Cardiac septum (tissue), 1 donor: ENCODE results near the gene BIN1. TPM values are rescaled to one million over a fixed set of nuclear protein-coding genes. Genes with fewer than 3 reads are reported as not detected.

Experiments
- DNase-seq: peaks from one replicate; pipeline ENCODE4 v3.0.0-alpha.2; 2020; ENCODE audit warnings: low spot score
- intact Hi-C: fragments of 100-400 bp; cut with DNase I; formaldehyde crosslinking; loops from one replicate; pipeline ENCODE4 v1.14.0; 2022
- total RNA-seq: library from RNA; stranded (reverse); fragmentation: NEBNext Ultra II Directional; extraction: Animal tissue kit (Norgen Biotek cat#: 25700); gene quantifications from one replicate; pipeline ENCODE4 v1.2.1, GENCODE V29; 2021
- donor health status: DM: no; HTN: no; CAD: no.

Gene BIN1
- total RNA-seq, 1 donor from 2014 or later, result 14.0 TPM

- intact Hi-C loops, result no loop called here
- DNase-seq, result no peak
Observed at GRCh38 chr2:127080938-127081755, 25.8 kb downstream of the BIN1 start.

GRCh38 chr2:127080226-127080937, 26.6 kb downstream of the BIN1 start:
- no peak for DNase-seq
- intact Hi-C loops, result no loop called here

GRCh38 chr2:127079358-127079920, 27.5 kb downstream of the BIN1 start:
- intact Hi-C loops, result loop anchor here (10.0 kb wide), 2 partner anchors 215 to 385 kb away; partner anchors contain the start of gene ERCC3
- no peak for DNase-seq

- intact Hi-C loops, result loop anchor here (10.0 kb wide), 2 partner anchors 216 to 386 kb away; partner anchors contain the start of gene ERCC3
- no peak for DNase-seq
Observed at GRCh38 chr2:127078666-127079270, 28.2 kb downstream of the BIN1 start.

GRCh38 chr2:127078028-127078427, 28.9 kb downstream of the BIN1 start:
- intact Hi-C loops, result loop anchor here (10.0 kb wide), 2 partner anchors 217 to 387 kb away; partner anchors contain the start of gene ERCC3
- no peak for DNase-seq

- intact Hi-C loops, result loop anchor here (10.0 kb wide), 2 partner anchors 218 to 388 kb away; partner anchors contain the start of gene ERCC3
Observed at GRCh38 chr2:127076924-127077323, 30.0 kb downstream of the BIN1 start.

GRCh38 chr2:127076290-127076689, 30.7 kb downstream of the BIN1 start:
- intact Hi-C loops, result loop anchor here (10.0 kb wide), 2 partner anchors 219 to 389 kb away; partner anchors contain the start of gene ERCC3

More at GRCh38 chr2:127076924-127077323, 30.0 kb downstream of the BIN1 start:
- DNase-seq, result no peak

GRCh38 chr2:127075821-127076220, 31.1 kb downstream of the BIN1 start:
- DNase-seq, result no peak
- intact Hi-C loops, result loop anchor here (10.0 kb wide), 2 partner anchors 219 to 389 kb away; partner anchors contain the start of gene ERCC3

More at GRCh38 chr2:127076290-127076689, 30.7 kb downstream of the BIN1 start:
- DNase-seq, result no peak

- intact Hi-C loops, result loop anchor here (5.0 to 10.0 kb wide), 3 partner anchors 112 to 390 kb away; partner anchors contain the start of gene ERCC3
Observed at GRCh38 chr2:127074936-127075335, 32.0 kb downstream of the BIN1 start.

GRCh38 chr2:127074358-127074757, 32.6 kb downstream of the BIN1 start:
- intact Hi-C loops, result loop anchor here (5.0 to 10.0 kb wide), 3 partner anchors 113 to 390 kb away; partner anchors contain the start of gene ERCC3
- no peak for DNase-seq

More at GRCh38 chr2:127074936-127075335, 32.0 kb downstream of the BIN1 start:
- DNase-seq, result no peak

GRCh38 chr2:127072970-127073369, 34.0 kb downstream of the BIN1 start:
- intact Hi-C loops, result loop anchor here (5.0 to 10.0 kb wide), 3 partner anchors 114 to 392 kb away; partner anchors contain the start of gene ERCC3
- no peak for DNase-seq

- intact Hi-C loops, result loop anchor here (5.0 to 10.0 kb wide), 3 partner anchors 115 to 392 kb away; partner anchors contain the start of gene ERCC3
Observed at GRCh38 chr2:127072396-127072795, 34.6 kb downstream of the BIN1 start.

GRCh38 chr2:127071901-127072328, 35.0 kb downstream of the BIN1 start:
- intact Hi-C loops, result loop anchor here (5.0 to 10.0 kb wide), 3 partner anchors 115 to 393 kb away; partner anchors contain the start of gene ERCC3
- DNase-seq, result no peak

More at GRCh38 chr2:127072396-127072795, 34.6 kb downstream of the BIN1 start:
- no peak for DNase-seq

GRCh38 chr2:127070221-127070620, 36.7 kb downstream of the BIN1 start:
- intact Hi-C loops, result loop anchor here (5.0 to 10.0 kb wide), 3 partner anchors 117 to 395 kb away; partner anchors contain the start of gene ERCC3
- DNase-seq, result no peak

GRCh38 chr2:127069536-127069935, 37.4 kb downstream of the BIN1 start:
- intact Hi-C loops, result loop anchor here (5.0 to 10.0 kb wide), 2 partner anchors 38 to 335 kb away; partner anchors contain the start of gene BIN1
- DNase-seq, result no peak

GRCh38 chr2:127069003-127069402, 38.0 kb downstream of the BIN1 start:
- intact Hi-C loops, result loop anchor here (5.0 to 10.0 kb wide), 2 partner anchors 38 to 336 kb away; partner anchors contain the start of gene BIN1
- no peak for DNase-seq

- intact Hi-C loops, result loop anchor here (5.0 to 10.0 kb wide), 2 partner anchors 39 to 336 kb away; partner anchors contain the start of gene BIN1
- DNase-seq, result no peak
Observed at GRCh38 chr2:127068351-127068741, 38.6 kb downstream of the BIN1 start.

GRCh38 chr2:127067620-127068350, 39.2 kb downstream of the BIN1 start:
- DNase-seq, result no peak
- intact Hi-C loops, result loop anchor here (5.0 to 10.0 kb wide), 2 partner anchors 40 to 337 kb away; partner anchors contain the start of gene BIN1
